Lower leg skin (tissue), 3 donors: Measurements from ENCODE around the gene LRRC32.

Experiments used
- CTCF ChIP-seq, 3 donors: fragments of 450-650 bp; IDR thresholded peaks; one replicate each; pipeline ENCODE4 v1.5.1; 2016; ENCODE audit warnings: antibody characterized with exemption in 3 of 3, mild to moderate bottlenecking in 3 of 3, moderate library complexity in 2 of 3
- POLR2A ChIP-seq, 2 donors: fragments of 450-650 bp; IDR thresholded peaks; one replicate each; pipeline ENCODE4 v1.6.1; 2016 to 2017; ENCODE audit warnings: antibody characterized with exemption in 2 of 2, mild to moderate bottlenecking in 1 of 2, moderate library complexity in 1 of 2

GRCh38 chr11:76629853-76630599, 40.5 kb downstream of the LRRC32 start:
- TF ChIP-seq POLR2A (IDR thresholded peaks at IDR 0.05) (no peak), CTCF (IDR thresholded peaks at IDR 0.05) (no peak)
